Forelimb muscle (tissue), 1 donor: ENCODE data around the gene FAXC. TPM values are rescaled to one million over a fixed set of nuclear protein-coding genes. Genes with fewer than 3 reads are reported as not detected.
"Not testable (repeated sequence)": the region's sequence is repeated elsewhere in the genome, so short reads cannot be mapped to it uniquely, and the experiment has no call there.

ENCODE experiments used
- DNase-seq: peaks from one replicate; pipeline ENCODE4 v3.0.0-alpha.2; 2013; ENCODE audit warnings: low read depth
- polyA plus RNA-seq: library from polyadenylated mRNA; unstranded; fragments of 120-200 nt; gene quantifications from one replicate; pipeline ENCODE4 v1.2.1, GENCODE V29; 2013; ENCODE audit not compliant: insufficient read length

The FAXC gene
- polyA plus RNA-seq, 1 donor, result 1.3 TPM

- DNase-seq, result no peak
Observed at GRCh38 chr6:99341862-99342455, 7.5 kb downstream of the FAXC start.

DNA sequence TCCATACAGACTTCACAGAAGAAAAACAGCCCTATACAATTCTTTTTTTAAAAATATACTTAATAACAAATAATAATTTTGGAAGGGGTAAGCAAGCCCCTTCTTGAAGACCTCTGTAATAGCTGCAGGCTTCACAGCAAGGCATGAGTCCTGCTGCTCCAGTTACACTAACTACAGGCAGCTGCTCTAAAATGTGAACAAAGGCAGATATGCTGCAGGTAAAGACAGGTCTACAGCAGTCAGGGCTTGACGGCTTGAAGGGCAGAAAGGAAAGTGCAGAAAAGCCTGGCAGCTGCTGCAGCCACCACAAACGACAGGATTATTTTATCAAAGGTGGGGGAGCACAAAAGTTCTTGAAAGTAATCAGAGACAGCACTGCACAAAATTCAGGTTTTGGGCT is 11.3 kb downstream of the FAXC start:
- no peak for DNase-seq

DNA sequence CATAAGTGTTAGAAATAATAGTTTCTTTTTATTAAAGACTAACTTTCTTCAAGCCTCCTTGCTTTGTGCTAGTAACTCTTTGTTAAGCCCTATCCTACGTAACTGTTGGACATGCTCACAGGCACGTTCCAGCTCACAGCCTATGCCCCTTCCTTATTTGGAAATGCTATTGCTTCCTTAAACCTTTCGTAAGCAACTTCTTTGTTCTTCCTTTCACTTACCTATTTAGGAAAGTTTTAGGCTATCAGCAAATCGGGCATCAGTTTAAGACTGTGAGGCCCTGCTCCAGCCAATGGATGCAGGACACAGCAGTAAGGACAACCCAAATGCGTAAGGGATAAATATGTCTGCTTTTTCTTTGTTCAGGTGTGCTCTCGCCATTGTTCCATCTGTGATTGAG is 14.2 kb downstream of the FAXC start:
- DNase-seq, result not testable (repeated sequence)

DNA sequence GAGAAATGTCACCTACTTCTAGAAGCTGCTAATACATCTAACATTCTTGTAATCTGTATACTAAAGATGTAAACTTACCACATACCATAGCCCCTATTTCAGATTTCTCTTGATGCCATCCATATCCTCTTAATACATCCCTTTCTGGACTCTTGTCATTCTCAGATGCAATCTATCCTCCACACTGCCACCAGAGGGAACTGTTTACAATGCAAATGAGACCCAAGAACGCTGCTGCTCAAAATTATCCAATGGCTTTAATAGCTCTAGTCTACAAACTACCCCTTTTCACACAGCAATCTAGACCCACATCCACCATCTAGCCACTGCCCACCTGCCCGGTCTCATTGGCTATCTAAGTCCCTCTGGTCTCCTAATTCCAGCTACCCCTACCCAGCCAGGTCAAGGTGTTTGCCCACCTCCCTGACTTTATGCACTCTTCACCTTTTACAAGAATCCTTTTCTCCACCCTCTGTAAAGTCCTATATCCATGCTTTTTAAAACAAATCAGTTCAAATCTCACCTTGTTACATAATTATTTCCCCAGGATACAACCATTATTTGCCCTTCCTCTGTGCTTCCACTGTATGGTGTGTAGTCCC is 14.8 kb downstream of the FAXC start:
- no peak for DNase-seq

DNA sequence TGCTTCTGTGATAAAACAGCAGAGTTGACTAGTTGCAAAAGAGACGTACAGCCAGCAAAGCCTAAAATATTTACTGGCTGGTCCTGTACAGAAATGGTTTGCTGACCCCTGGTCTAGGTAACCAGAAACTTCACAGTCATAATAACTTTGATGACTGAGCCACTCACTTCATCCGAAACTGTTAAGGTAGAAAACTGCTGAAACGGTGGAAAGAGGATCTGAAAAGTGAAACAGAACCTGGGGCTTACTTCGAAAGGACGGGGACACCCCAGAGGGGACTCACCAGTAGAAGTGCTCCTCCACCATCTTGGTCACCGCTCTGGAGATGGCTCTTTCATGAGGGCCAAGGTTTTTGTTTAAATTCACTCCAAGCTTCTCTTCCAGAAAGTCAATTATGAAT is 16.4 kb downstream of the FAXC start:
- DNase-seq, result no peak

DNA sequence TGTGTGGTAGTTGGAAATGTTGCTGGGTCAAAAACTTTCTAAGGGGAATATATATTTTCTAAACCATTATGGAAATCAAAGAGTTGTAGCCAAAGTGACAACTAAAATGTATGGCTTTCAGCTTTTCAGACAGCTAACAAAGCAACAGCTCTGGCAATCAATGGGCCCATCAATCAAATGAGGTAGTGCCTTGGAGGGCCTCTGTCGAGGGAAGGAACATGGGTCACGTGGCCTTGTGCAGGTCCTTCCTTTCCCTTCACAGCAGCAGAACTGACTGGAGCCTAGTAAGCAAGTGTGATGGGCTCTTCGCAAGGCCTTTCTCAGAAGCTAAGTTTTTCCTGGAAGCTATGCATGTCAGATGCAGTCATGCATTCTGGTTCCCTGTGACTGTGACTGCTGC is 17.9 kb downstream of the FAXC start:
- DNase-seq, result no peak

DNA sequence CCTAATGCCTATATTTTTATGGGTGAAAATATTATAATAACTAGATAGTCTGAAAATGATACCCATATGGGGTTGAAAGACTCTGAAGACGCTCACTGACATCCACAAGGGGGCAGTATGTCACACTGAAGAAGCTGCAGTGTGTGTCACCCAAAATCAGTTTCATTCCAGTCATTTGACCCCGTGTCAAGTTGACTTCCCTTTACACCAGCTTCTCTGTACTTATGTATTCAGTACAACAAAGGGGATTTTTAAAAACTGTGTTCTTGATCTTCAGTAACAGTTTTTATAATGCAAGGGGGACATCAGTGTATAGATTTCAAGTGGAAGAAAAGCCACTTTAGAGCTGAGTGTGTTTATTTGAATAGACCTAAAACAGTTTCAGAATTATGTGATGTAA is 19.3 kb downstream of the FAXC start:
- DNase-seq, result peak; percentile 28

- no peak for DNase-seq
Observed at GRCh38 chr6:99324996-99325395, 24.5 kb downstream of the FAXC start.

DNA sequence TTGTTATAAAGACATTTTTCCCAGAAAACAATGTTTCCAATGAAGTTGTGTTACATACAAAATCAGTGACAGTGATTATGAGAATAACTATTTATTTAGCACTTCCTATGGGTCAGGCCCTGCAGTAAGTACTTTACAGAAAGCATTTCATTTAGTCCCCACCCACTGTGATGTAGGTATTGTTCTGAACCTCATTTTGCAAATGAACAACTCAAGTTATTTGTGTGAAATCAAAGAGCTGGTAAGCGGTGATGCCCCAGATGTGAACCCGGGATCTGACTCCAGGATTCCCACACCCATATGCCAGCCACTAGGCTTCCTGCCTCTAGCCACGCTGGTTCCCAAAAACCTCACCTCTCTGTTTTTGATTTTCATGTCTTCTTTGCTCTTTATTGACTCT is 30.9 kb downstream of the FAXC start:
- DNase-seq, result no peak

- no peak for DNase-seq
Observed at GRCh38 chr6:99312354-99312753, 37.1 kb downstream of the FAXC start.

- no peak for DNase-seq
Observed at GRCh38 chr6:99310553-99310952, 38.9 kb downstream of the FAXC start.

GRCh38 chr6:99309557-99309956 is 39.9 kb downstream of the FAXC start:
- DNase-seq, result no peak

DNA sequence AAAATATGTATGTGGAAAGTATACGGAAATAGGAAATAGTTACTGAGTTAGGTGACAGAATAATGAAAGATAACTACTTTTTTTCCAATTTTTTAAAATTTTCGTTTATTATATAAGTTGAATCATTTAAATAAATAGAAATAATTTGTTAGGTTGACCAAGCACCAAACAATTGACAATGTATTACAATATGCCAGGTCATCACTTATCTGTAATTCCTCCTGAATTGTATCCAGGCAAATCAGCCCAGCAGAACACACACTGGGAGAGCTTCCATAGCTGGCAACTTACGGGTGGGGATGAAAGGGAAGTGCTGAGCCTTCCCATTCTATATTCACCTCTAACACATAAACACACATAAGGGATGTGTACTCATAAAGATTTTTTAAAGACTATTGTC is 40.7 kb downstream of the FAXC start:
- no peak for DNase-seq

DNA sequence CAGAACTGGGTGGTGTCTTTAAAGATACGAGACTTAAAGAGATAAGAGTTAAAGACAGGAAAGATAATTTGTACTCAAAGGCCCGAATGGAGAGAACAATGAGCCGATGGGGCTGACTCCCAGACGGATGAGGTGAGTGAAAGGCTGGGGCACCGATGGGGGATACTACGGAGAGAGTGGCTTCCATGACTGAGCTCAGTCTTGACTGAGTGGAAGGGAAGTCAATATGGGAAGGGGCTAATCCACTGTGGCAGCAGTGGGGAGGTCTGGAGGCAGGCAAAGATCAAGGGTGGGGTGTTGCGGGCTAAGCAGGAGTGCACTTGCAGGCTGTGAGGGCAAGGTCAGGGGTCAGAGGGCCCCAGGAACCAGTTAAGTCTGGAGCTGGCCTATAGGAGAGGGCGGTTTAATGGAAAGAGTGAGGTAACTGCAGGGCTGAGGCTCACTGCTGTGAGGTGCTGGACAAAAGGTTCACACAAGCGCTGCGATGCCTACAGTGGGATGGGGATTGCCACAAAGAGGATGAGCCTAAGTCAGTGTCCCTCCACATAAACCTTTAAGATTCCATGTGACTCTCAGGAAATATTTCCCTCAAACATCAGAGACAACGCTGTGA is 42.1 kb downstream of the FAXC start:
- no peak for DNase-seq

- no peak for DNase-seq
Observed at GRCh38 chr6:99306341-99306740, 43.1 kb downstream of the FAXC start.

GRCh38 chr6:99305021-99305554 is 44.4 kb downstream of the FAXC start:
- DNase-seq, result no peak

DNA sequence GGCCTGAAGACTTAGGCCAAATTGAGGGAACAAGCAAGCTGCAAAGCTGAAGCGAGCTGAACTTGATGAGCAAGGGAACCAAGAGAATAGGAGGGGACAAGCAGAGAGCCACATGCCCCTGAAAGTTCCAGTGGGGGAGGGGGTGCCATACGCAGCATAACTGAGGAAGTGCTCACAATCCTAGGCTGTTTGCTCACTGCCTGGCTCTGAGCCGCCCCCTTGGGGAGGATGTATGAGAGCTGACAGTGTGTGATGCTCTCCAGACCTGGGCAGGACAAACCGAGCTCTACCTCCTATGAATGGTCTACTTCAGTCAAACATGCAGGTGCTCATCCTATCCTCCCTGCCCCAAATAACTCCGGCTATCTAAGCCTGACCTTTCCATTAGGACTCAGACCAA is 52.1 kb downstream of the FAXC start:
- DNase-seq, result no peak

GRCh38 chr6:99297006-99297405 is 52.5 kb downstream of the FAXC start:
- DNase-seq, result no peak

- DNase-seq, result no peak
Observed at GRCh38 chr6:99296261-99296660, 53.2 kb downstream of the FAXC start.

DNA sequence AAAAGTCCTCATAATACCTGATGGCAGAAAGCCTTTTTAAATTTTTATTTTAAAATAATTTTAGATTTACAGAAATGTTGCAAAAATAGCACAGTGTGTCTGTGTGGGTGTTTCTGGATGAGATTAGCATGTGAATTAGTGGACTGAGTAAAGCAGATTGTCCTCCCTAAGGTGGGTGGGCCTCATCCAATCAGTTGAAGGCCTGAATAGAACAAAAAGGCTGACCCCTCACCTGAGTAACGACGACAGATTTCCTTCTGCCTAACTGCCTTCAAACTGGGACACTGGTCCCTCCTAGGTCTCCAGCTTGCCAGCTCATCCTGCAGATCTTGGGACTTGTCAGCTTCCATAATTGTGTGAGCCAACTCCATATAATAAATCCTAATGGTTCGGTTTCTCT is 54.2 kb downstream of the FAXC start:
- no peak for DNase-seq

DNA sequence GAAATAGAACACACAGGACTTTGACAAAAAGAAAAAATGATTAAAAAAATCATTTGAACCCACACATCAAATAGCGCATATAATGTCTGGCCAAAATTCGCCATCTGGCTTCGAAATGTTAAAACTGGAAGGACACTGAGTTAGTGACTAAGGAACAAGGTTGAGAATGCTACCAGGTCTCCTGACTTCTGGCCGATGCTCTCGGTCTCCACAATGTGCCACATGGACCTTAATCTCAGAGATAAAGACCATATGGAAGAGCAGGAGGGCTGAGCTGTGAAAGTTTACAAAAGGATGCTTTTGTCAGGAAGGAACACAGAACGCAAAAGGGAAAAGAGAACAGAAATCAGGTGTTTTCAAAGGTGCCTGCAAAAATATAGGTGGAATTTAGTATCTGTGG is 54.7 kb downstream of the FAXC start:
- DNase-seq, result no peak

DNA sequence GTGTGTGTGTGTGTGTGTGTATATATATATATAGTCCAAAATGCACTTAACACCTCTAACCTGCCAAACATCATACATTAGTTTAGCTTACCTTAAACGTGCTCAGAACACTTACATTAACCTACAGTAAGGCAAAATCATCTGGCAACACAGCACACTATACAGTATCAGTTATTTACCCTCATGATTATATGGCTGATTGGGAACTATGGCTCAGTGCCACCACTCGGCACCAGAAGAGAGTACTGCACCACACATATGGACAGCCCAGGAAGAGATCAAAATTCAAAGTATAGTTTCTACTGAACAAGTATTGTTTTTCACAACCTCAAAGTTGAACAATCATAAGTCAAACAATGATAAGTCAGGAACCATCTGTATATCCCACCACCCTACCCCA is 59.8 kb downstream of the FAXC start:
- no peak for DNase-seq

DNA sequence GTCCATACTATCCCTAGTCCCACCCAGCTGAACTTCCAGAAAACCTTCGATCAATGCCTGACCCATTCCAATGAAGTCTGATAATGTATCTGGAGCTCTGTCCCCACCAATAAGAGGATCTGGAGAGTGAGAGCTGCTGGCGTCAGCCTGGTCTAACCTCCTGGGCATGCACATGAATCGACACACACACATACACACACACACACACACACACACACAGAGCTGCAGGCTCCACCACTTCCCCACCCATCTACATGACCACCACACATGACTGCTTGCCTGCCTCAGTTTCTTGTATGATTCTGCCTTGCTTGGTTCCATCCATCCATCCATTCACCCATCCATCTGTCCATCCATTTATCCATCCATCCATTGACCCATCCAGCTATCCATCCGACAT is 60.8 kb downstream of the FAXC start:
- DNase-seq, result no peak
